ENCODE data around the gene METTL1. TPM values are rescaled to one million over a fixed set of nuclear protein-coding genes. Genes with fewer than 3 reads are reported as not detected.

Gene METTL1
- total RNA-seq, 3 donors from 2014 or later = 10.1 to 15.3 (median 10.6) TPM

DNA sequence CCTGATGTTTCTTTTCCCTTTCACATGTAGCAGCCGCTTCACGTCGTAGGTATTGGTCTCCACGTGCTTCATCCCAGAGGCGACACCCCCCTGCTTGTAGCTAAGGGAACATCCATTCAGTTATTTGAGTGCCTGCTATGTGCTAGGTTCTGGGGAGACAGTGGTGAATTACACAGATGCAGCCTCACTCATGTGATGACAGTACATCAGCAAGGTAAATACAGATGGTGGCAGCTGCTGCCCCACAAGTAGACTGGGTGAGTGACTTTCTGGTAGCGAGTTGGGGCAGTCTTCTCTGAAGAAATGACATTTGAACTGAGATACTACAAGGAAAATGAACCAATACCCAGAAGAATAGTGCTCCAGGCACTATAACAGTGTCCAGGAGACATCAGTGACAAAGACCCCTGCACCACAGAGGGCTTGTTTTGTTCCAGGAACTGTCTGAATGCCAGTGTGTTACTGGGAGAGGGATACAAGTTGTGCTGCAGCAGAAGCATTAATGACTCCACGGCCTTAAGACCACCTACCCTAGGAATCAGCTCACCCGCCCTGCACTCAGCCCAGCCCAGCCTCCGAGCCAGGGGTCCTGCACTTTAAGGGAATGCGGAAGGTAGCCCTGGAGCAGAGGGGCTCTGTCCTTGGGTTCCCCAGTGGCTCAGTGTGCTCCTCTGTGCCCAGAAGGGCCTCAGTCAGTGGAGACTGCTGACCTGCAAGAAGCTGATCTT lies 39.3 kb upstream of the METTL1 start:
- ATAC-seq = no peak
- intact Hi-C loops (cut with DNase I, micrococcal nuclease) = no loop called here
- no peaks in the 10 kb centered on the region for H3K36me3 ChIP-seq (ENCODE audit: low read depth)

DNA sequence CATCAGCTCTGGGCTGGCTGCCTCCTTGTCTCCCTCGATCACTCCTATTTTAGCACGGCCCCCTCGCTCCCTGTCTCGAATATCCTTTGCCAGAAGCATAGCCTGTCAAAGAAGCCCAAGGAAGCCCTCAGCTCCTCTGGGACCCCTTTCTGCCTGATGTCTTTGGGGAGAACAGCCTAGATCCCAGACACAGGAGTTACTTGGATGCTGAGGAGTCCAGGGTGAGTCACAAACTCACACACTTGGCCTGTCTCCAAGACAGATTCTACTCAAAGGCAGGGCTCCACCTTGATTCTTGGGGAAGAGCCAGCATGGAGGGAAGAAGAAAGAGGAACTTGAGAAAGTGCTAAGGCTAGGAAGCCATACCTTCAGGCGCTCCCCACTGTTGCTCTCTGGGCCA lies 38.5 kb upstream of the METTL1 start:
- Histone ChIP-seq H3K9me3 (no peaks in the 10 kb centered on the region), H3K4me3 (no peak overlapping the region), H3K4me1 (ENCODE audit: low read depth) (no peaks in the 10 kb centered on the region), H3K36me3 (ENCODE audit: low read depth) (no peaks in the 10 kb centered on the region)
- TF ChIP-seq, protein P1, sequence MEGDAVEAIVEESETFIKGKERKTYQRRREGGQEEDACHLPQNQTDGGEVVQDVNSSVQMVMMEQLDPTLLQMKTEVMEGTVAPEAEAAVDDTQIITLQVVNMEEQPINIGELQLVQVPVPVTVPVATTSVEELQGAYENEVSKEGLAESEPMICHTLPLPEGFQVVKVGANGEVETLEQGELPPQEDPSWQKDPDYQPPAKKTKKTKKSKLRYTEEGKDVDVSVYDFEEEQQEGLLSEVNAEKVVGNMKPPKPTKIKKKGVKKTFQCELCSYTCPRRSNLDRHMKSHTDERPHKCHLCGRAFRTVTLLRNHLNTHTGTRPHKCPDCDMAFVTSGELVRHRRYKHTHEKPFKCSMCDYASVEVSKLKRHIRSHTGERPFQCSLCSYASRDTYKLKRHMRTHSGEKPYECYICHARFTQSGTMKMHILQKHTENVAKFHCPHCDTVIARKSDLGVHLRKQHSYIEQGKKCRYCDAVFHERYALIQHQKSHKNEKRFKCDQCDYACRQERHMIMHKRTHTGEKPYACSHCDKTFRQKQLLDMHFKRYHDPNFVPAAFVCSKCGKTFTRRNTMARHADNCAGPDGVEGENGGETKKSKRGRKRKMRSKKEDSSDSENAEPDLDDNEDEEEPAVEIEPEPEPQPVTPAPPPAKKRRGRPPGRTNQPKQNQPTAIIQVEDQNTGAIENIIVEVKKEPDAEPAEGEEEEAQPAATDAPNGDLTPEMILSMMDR (IDR thresholded peaks at IDR 0.05) = no peak
- DNase-seq (no peak), ATAC-seq (peak; percentile 49)
- intact Hi-C loops (cut with DNase I, micrococcal nuclease) = no loop called here

More for the DNA sequence above, 39.3 kb upstream of the METTL1 start:
- H3K4me1 ChIP-seq (ENCODE audit: low read depth) = no peaks in the 10 kb centered on the region
- TF ChIP-seq, protein P1 (IDR thresholded peaks at IDR 0.05) = no peak
- no peak for DNase-seq
- H3K9me3 ChIP-seq = no peaks in the 10 kb centered on the region
- H3K4me3 ChIP-seq = no peak overlapping the region

DNA sequence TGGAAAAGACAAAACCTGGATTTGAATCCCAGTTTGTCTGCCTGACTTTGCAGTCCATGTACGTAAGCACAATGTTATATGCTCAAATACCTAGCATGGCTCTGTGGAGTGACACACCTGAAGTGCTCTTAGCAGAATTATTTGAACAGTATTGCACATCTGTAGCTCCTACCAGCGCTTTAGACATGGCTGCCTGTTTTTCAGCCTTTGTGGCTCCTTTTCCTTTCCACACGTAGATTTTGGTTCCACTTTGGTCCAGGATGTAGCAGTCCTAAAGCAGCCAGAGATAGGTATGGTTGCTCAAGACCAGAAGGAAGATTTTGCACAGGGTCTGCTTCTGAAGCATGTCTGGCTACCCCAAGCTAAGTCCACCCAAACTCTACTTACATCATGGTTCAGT lies 37.5 kb upstream of the METTL1 start:
- no peak for ATAC-seq
- intact Hi-C loops (cut with DNase I, micrococcal nuclease) = loop anchor here in 1 of 2 donors (10.0 kb wide), 1 partner anchor 95 kb away; no protein-coding TSS in a partner anchor

DNA sequence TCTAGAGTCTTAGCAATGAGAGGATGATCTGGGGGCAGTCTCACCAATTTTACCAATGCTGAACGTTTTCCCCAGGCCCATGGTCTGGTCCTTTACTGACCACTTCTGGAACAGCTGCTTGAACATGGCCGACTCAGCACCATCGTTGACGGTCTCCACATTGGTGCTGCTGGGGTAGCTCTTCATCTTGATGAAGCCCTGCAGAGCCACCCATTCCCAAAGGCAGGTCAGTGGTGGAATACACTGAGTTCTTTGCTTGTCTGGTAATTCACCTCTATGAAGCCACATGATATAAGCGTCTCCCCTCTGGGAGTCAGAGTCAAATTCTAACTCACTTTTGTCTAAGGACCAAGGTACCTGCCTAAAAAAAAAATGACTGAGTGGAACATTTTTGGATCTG lies 36.4 kb upstream of the METTL1 start:
- H3K36me3 ChIP-seq (ENCODE audit: low read depth) = no peaks in the 10 kb centered on the region
- DNase-seq (no peak), ATAC-seq (no peak)
- TF ChIP-seq, protein P1 (IDR thresholded peaks at IDR 0.05) = no peak
- no peaks in the 10 kb centered on the region for H3K4me1 ChIP-seq (ENCODE audit: low read depth)
- no peak overlapping the region for H3K4me3 ChIP-seq
- no peaks in the 10 kb centered on the region for H3K9me3 ChIP-seq
- intact Hi-C loops (cut with DNase I, micrococcal nuclease) = loop anchor here in 1 of 2 donors (10.0 kb wide), 1 partner anchor 96 kb away; no protein-coding TSS in a partner anchor

More for the DNA sequence above, 37.5 kb upstream of the METTL1 start:
- H3K4me1 ChIP-seq (ENCODE audit: low read depth) = no peaks in the 10 kb centered on the region
- H3K4me3 ChIP-seq = no peak overlapping the region
- H3K9me3 ChIP-seq = no peaks in the 10 kb centered on the region
- DNase-seq = no peak
- TF ChIP-seq, protein P1 (IDR thresholded peaks at IDR 0.05) = no peak
- H3K36me3 ChIP-seq (ENCODE audit: low read depth) = no peaks in the 10 kb centered on the region

DNA sequence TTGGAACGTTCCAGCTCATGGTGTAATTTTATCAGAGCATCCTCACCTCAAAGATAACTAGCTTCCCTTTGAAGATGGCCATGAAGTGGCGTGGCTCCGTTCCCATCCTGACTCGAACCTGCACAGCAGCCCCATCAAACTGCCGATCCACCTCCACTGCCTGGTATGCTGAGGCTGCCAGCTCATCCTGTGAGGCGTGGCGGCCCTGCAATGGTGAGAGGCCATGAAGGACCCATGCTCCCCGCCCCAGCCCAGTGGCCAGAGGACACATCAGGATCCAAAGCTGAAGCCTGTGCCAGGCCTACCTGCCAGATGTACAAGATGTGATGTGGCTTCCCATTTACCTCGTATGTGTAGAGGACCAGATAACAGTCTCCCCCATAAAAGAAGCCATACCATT lies 35.4 kb upstream of the METTL1 start:
- H3K36me3 ChIP-seq (ENCODE audit: low read depth) = no peaks in the 10 kb centered on the region
- DNase-seq = no peak
- no peaks in the 10 kb centered on the region for H3K9me3 ChIP-seq
- no peak for ATAC-seq
- H3K4me3 ChIP-seq = no peak overlapping the region
- H3K4me1 ChIP-seq (ENCODE audit: low read depth) = no peaks in the 10 kb centered on the region
- TF ChIP-seq, protein P1 (IDR thresholded peaks at IDR 0.05) = no peak
- intact Hi-C loops (cut with DNase I, micrococcal nuclease) = loop anchor here in 1 of 2 donors (10.0 kb wide), 1 partner anchor 98 kb away; no protein-coding TSS in a partner anchor
